Measurements from ENCODE around the gene FBLL1. TPM values are rescaled to one million over a fixed set of nuclear protein-coding genes. Genes with fewer than 3 reads are reported as not detected.

Gene FBLL1
- total and polyA plus RNA-seq, 5 donors, result 0.09 TPM; not detected in 4

DNA sequence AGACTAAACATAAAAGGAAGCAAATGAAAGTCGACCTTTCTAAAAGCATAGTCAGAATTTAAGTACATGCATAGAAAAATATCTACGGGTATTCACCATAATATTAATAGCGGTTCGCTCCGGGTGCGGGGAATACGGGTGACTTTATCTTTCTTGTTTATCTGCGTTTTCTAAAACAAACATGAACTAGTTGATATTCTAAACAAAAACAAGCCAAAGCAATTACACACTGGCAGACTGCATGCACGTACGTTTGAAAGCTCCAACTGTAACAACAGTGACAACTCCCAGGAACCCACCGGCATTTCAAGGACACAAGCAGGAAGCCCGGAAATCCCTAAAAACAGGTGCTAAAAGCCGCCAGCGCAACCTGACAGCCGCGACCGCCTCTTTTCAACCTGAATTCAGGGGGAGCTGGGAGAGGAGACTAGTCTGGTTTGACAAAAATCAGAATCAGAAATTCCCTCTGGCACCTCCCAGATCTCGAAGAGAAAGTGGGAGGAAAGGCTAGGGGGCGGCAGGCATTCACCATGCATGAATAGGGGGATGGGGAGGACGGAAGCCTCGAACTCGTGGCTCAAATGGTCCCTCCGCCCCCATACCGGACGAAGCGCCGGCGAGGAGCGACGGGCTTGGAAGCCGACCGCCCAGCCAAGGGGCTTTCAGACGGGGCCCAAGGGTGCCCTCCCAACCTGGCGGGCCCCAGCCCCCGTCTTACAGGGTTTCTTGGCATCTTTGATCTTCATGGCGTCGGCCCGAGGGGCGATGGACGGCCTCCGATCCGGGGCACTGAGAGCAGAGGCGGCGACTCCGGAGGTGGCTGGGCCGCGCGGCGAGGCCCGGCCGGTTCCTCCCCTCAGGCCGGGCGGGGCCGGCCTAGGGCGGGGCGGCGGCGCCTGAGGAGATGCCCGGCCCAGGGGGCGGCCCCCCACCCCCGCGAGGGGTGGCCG, 49.7 kb downstream of the FBLL1 start, which contains the start of gene PANK3:
PANK3 (minus strand) TSS at position 831 of the 950 bp plus-strand sequence; CDS start at position 746, 85 bp downstream.
- H3K4me3 ChIP-seq (ENCODE audit: low read length), result peak within 1 kb of the TSS; percentile 96
- peak within 1 kb of the TSS; percentile 98 for H3K27ac ChIP-seq (ENCODE audit: low read length)
- ATAC-seq, result peak; percentile 92 to 93
- intact Hi-C loops (cut with DNase I), result no loop called here
- DNase-seq, result no peak
- no peaks in the 10 kb centered on the region for H3K9me3 ChIP-seq (ENCODE audit: control insufficient read depth, low read length)
- no peaks in the 10 kb centered on the region for H3K4me1 ChIP-seq (ENCODE audit: control insufficient read depth, insufficient read depth, low read length)
- no peaks in the 10 kb centered on the region for H3K27me3 ChIP-seq (ENCODE audit: control insufficient read depth, insufficient read depth)
- WGBS, result under 1% methylated on average over 63 of the region's 63 CpGs

- Histone ChIP-seq H3K27ac (ENCODE audit: low read length) (peak overlapping the region; percentile 98), H3K27me3 (ENCODE audit: control insufficient read depth, insufficient read depth) (no peaks in the 10 kb centered on the region), H3K4me3 (ENCODE audit: low read length) (peak overlapping the region; percentile 96), H3K9me3 (ENCODE audit: control insufficient read depth, low read length) (no peaks in the 10 kb centered on the region), H3K4me1 (ENCODE audit: control insufficient read depth, insufficient read depth, low read length) (no peaks in the 10 kb centered on the region)
- intact Hi-C loops (cut with DNase I), result no loop called here
- WGBS, result 1% methylated on average over 52 of the region's 52 CpGs
- ATAC-seq, result peak; percentile 99
- peak; percentile 99 for DNase-seq
These were observed 50.6 kb downstream of the FBLL1 start for GRCh38 chr5:168579488-168580226.

DNA sequence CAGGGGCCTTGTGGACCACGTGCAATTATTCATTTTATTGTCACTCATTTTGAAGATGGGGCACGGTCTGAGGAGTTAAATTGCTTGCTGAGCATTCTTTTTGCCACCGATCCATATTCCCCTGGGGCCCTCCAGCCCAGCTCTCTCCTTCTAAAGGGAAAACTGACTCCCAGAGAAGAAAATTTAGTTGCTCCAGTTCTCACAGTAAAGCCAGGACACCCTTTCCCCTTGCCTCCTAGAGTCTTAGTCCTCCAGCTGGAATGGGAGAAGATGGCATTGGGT, 51.1 kb downstream of the FBLL1 start:
- DNase-seq, result peak in 1 of 3 donors; percentile 46
- WGBS, result 28% methylated on average over 3 of the region's 3 CpGs
- ATAC-seq, result no peak
- Histone ChIP-seq H3K27me3 (ENCODE audit: control insufficient read depth, insufficient read depth) (no peaks in the 10 kb centered on the region), H3K4me3 (ENCODE audit: low read length) (peak overlapping the region; percentile 64), H3K9me3 (ENCODE audit: control insufficient read depth, low read length) (no peaks in the 10 kb centered on the region), H3K4me1 (ENCODE audit: control insufficient read depth, insufficient read depth, low read length) (no peaks in the 10 kb centered on the region), H3K27ac (ENCODE audit: low read length) (peak overlapping the region; percentile 65)
- intact Hi-C loops (cut with DNase I), result no loop called here

Small RNAs within 50 kb of the gene (microRNA-seq; reads per million reads assigned to microRNA genes)
- gene MIR103A1, result 0 reads per million in 2 donors
- gene MIR103B1, result 0 reads per million in 2 donors

Other genes starting within 250 kb of the FBLL1 start
- gene WWC1, start 237.7 kb upstream of the FBLL1 start, total RNA-seq, result 1 to 10 TPM in 3 of 4 donors, under 1 TPM in 1; 0.79 to 1.7 (median 1.2) TPM
- gene WWC1, start 237.7 kb upstream of the FBLL1 start, polyA plus RNA-seq, result 0.45 TPM
- gene RARS1, start 42.8 kb upstream of the FBLL1 start, total RNA-seq, result 10 to 100 TPM; 47.1 to 54.3 (median 50.9) TPM
- 27.9 TPM for gene RARS1, start 42.8 kb upstream of the FBLL1 start, polyA plus RNA-seq
- gene PANK3, start 50.1 kb downstream of the FBLL1 start, total RNA-seq, result 10 to 100 TPM; 29.2 to 38.6 (median 33.3) TPM
- gene PANK3, start 50.1 kb downstream of the FBLL1 start, polyA plus RNA-seq, result 5.3 TPM